B cell (primary cell): ENCODE measurements around the gene RAB8A. TPM values are rescaled to one million over a fixed set of nuclear protein-coding genes. Genes with fewer than 3 reads are reported as not detected.

Experiments used
- ATAC-seq: fragments of 200-7000 bp; cut with Tn5 transposase; one replicate; pipeline ENCODE4 v1.10.0; 2021; ENCODE audit warnings: low read depth, mild to moderate bottlenecking, moderate number of reproducible peaks, moderate library complexity
- CTCF ChIA-PET: fragments of 350-600 bp; sonication (Branson Sonifier 250); formaldehyde crosslinking; loops from one replicate; lab custom pipeline; 2021; ENCODE audit warnings: antibody characterized with exemption, inconsistent platforms; lab: Charles Lee
- POLR2A ChIA-PET: fragments of 350-600 bp; sonication (Branson Sonifier 250); formaldehyde crosslinking; loops from one replicate; lab custom pipeline; 2021; ENCODE audit warnings: antibody characterized with exemption; lab: Charles Lee
- DNase-seq: peaks from one replicate; pipeline ENCODE4 v3.0.0; 2013
- H2AFZ ChIP-seq: 2 replicates; pipeline ENCODE4 v1.6.1; 2012; ENCODE audit warnings: mild to moderate bottlenecking, low read depth, low read length; ENCODE audit not compliant: insufficient read depth, poor library complexity, severe bottlenecking
- H3K27ac ChIP-seq, 2 donors: 1 replicate in 1 of 2; 2 replicates in 1 of 2; pipeline ENCODE4 v1.5.1; 2012 to 2013; ENCODE audit warnings: low read length in 2 of 2, mild to moderate bottlenecking in 2 of 2, moderate library complexity in 1 of 2
- H3K27me3 ChIP-seq, 4 experiments: fragments of 200-600 bp in 1 of 4; sonication (generic) in 1 of 4; replicated peaks in 1 of 4; 1 replicate in 2 of 4; 2 replicates in 2 of 4; pipeline versions ENCODE4 v1.6.1 to v1.7.0; 2013 to 2016; ENCODE audit warnings: low read length in 3 of 4, mild to moderate bottlenecking in 2 of 4, mixed read lengths in 1 of 4, moderate library complexity in 1 of 4; ENCODE audit not compliant: insufficient read depth in 4 of 4, control insufficient read depth in 3 of 4; ENCODE audit errors: control extremely low read depth in 1 of 4
- H3K36me3 ChIP-seq, 2 experiments: replicated peaks in 1 of 2; 1 replicate in 1 of 2; 2 replicates in 1 of 2; pipeline versions ENCODE4 v1.6.1 to v1.7.1; 2013; ENCODE audit warnings: low read length in 1 of 2; ENCODE audit not compliant: insufficient read depth in 2 of 2, control insufficient read depth in 1 of 2; ENCODE audit errors: control extremely low read depth in 1 of 2, extremely low read depth in 1 of 2
- H3K4me1 ChIP-seq, 2 donors: fragments of 200-600 bp in 1 of 2; sonication (generic) in 1 of 2; 1 replicate in 1 of 2; 2 replicates in 1 of 2; pipeline versions ENCODE4 v1.5.1 to v1.6.1; 2013 to 2017; ENCODE audit warnings: low read length in 2 of 2; ENCODE audit not compliant: control insufficient read depth in 2 of 2, insufficient read depth in 2 of 2
- H3K4me2 ChIP-seq: replicated peaks from 2 replicates; pipeline ENCODE3; 2012; ENCODE audit warnings: mild to moderate bottlenecking, low read depth, low read length; ENCODE audit not compliant: poor library complexity, severe bottlenecking
- H3K4me3 ChIP-seq, 5 experiments: fragments of 200-600 bp in 1 of 5; sonication (generic) in 1 of 5; 1 replicate in 3 of 5; 2 replicates in 2 of 5; pipeline versions ENCODE4 v1.5.1 to v1.7.0; 2011 to 2016; ENCODE audit warnings: low read length in 4 of 5, mild to moderate bottlenecking in 4 of 5, low read depth in 2 of 5, control low read depth in 1 of 5, moderate library complexity in 1 of 5; ENCODE audit not compliant: insufficient read depth in 1 of 5; ENCODE audit errors: control extremely low read depth in 1 of 5, extremely low read depth in 1 of 5
- H3K79me2 ChIP-seq: fragments of 200-600 bp; sonication (generic); one replicate; pipeline ENCODE4 v1.6.0; 2016; ENCODE audit warnings: low read length; ENCODE audit not compliant: control insufficient read depth, insufficient read depth
- H3K9ac ChIP-seq: fragments of 200-600 bp; sonication (generic); 2 replicates; pipeline ENCODE4 v1.6.1; 2017; ENCODE audit warnings: mild to moderate bottlenecking, low read length, moderate library complexity
- H3K9me3 ChIP-seq, 3 donors: one replicate each; pipeline versions ENCODE4 v1.6.1 to v1.7.1; 2013; ENCODE audit warnings: low read length in 2 of 3; ENCODE audit not compliant: control insufficient read depth in 2 of 3, insufficient read depth in 1 of 3; ENCODE audit errors: control extremely low read depth in 1 of 3
- H4K20me1 ChIP-seq: 2 replicates; pipeline ENCODE4 v1.6.0; 2012; ENCODE audit warnings: mild to moderate bottlenecking, low read length; ENCODE audit not compliant: insufficient read depth, control insufficient read depth, poor library complexity, severe bottlenecking
- H3K27ac Mint-ChIP-seq: one replicate; pipeline ENCODE4 v1.8.0; 2021; ENCODE audit warnings: mixed read lengths
- H3K27me3 Mint-ChIP-seq: one replicate; pipeline ENCODE4 v1.8.0; 2021; ENCODE audit warnings: mixed read lengths
- H3K4me1 Mint-ChIP-seq: one replicate; pipeline ENCODE4 v1.8.0; 2021; ENCODE audit warnings: mixed read lengths
- H3K4me3 Mint-ChIP-seq: one replicate; pipeline ENCODE4 v1.8.0; 2021; ENCODE audit warnings: mixed read lengths
- H3K9me3 Mint-ChIP-seq: one replicate; pipeline ENCODE4 v1.8.0; 2022; ENCODE audit warnings: mixed read lengths; ENCODE audit not compliant: insufficient read depth
- whole genome bisulfite sequencing: methylation state at CpG from one replicate; pipeline ENCODE4 v1.1.5; 2013; ENCODE audit warnings: missing lambda C conversion rate; ENCODE audit not compliant: insufficient coverage; 5-methylcytosine and 5-hydroxymethylcytosine counted together
- intact Hi-C: fragments of 100-400 bp; cut with micrococcal nuclease; formaldehyde crosslinking; loops from one replicate; pipeline ENCODE4 v1.10.0; 2022
- polyA plus RNA-seq: library from polyadenylated mRNA; depleted of rRNA; stranded (reverse); fragments of >200 nt; gene quantifications from 2 replicates; pipeline ENCODE4 v1.2.3, GENCODE V29; 2012
- total RNA-seq, 2 donors: library from RNA; stranded (reverse); fragments of 120-200 nt in 1 of 2; gene quantifications; 1 replicate in 1 of 2; 2 replicates in 1 of 2; pipeline versions ENCODE4 v1.2.3 to v1.2.4, GENCODE V29; 2013 to 2022
- TF ChIP-seq, protein P1 (sequence below): fragments of 200-600 bp; IDR thresholded peaks from one replicate; pipeline ENCODE4 v1.8.0; 2022; ENCODE audit warnings: antibody characterized with exemption, mild to moderate bottlenecking

RAB8A gene
- total and polyA plus RNA-seq, 2 donors (not counting 1 experiment from before 2014, with no cell fraction given), result 65.5 to 117 TPM

GRCh38 chr19:16074488-16075365 lies 37.0 kb upstream of the RAB8A start:
- H3K4me1 Mint-ChIP-seq, result peaks cover 48% of the 10 kb centered on the region

More at GRCh38 chr19:16074488-16075365, 37.0 kb upstream of the RAB8A start:
- Histone ChIP-seq H3K9ac (no peak overlapping the region), H3K4me1 (peaks cover 36 to 56% of the 10 kb centered on the region in 2 donors), H3K27ac (peak overlapping the region; percentile 91 to 92), H4K20me1 (peaks cover under 1% of the 10 kb centered on the region), H2AFZ (no peak overlapping the region), H3K27me3 (no peaks in the 10 kb centered on the region), H3K4me2 (no peak overlapping the region), H3K9me3 (no peaks in the 10 kb centered on the region), H3K36me3 (no peaks in the 10 kb centered on the region), H3K79me2 (peaks cover 36% of the 10 kb centered on the region), H3K4me3 (no peak overlapping the region)
- intact Hi-C loops, result loop anchor here (10.0 kb wide), 1 partner anchor 310 kb away; no protein-coding TSS in a partner anchor
- CTCF ChIA-PET, result interaction anchor here (0.7 to 7.4 kb wide), 7 partner anchors 8 to 111 kb away, joined by 3 to 74 read pairs (median 4); partner anchors contain the start of gene FAM32A
- ATAC-seq (no peak), DNase-seq (peak; percentile 8)
- Mint-ChIP-seq H3K27ac (peak overlapping the region; percentile 91), H3K4me3 (peak overlapping the region; percentile 88), H3K9me3 (no peaks in the 10 kb centered on the region), H3K27me3 (no peaks in the 10 kb centered on the region)
- POLR2A ChIA-PET, result interaction anchor here (0.7 to 2.4 kb wide), 6 partner anchors 31 to 510 kb away, joined by 3 to 15 read pairs (median 7); partner anchors contain the start of genes FAM32A and HSH2D
- WGBS, result 96% methylated on average over 10 of the region's 10 CpGs
- TF ChIP-seq, protein P1, sequence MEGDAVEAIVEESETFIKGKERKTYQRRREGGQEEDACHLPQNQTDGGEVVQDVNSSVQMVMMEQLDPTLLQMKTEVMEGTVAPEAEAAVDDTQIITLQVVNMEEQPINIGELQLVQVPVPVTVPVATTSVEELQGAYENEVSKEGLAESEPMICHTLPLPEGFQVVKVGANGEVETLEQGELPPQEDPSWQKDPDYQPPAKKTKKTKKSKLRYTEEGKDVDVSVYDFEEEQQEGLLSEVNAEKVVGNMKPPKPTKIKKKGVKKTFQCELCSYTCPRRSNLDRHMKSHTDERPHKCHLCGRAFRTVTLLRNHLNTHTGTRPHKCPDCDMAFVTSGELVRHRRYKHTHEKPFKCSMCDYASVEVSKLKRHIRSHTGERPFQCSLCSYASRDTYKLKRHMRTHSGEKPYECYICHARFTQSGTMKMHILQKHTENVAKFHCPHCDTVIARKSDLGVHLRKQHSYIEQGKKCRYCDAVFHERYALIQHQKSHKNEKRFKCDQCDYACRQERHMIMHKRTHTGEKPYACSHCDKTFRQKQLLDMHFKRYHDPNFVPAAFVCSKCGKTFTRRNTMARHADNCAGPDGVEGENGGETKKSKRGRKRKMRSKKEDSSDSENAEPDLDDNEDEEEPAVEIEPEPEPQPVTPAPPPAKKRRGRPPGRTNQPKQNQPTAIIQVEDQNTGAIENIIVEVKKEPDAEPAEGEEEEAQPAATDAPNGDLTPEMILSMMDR, result no peak
